Testis (tissue), 3 donors: ENCODE data around the gene NSUN2. TPM values are rescaled to one million over a fixed set of nuclear protein-coding genes. Genes with fewer than 3 reads are reported as not detected.

ENCODE experiments used
- DNase-seq: peaks from one replicate; pipeline ENCODE4 v3.0.0-alpha.2; 2019
- H3K27ac ChIP-seq, 2 donors: fragments of 200-600 bp; sonication (generic); one replicate each; pipeline ENCODE4 v1.5.1; 2019
- H3K27me3 ChIP-seq: fragments of 200-600 bp; sonication (generic); one replicate; pipeline ENCODE4 v1.5.1; 2019
- H3K36me3 ChIP-seq: fragments of 200-600 bp; sonication (generic); one replicate; pipeline ENCODE4 v1.5.1; 2017; ENCODE audit warnings: low read depth; ENCODE audit errors: missing control alignments
- H3K4me1 ChIP-seq: fragments of 200-600 bp; sonication (generic); one replicate; pipeline ENCODE4 v1.5.1; 2019
- H3K4me3 ChIP-seq, 2 donors: fragments of 200-600 bp; sonication (generic); one replicate each; pipeline ENCODE4 v1.5.1; 2017 to 2019
- H3K9me3 ChIP-seq: fragments of 200-600 bp; sonication (generic); one replicate; pipeline ENCODE4 v1.5.1; 2017
- POLR2A ChIP-seq: fragments of 450-650 bp; IDR thresholded peaks from one replicate; pipeline ENCODE4 v1.6.1; 2017; ENCODE audit warnings: antibody characterized with exemption, mild to moderate bottlenecking, moderate library complexity
- WGBS, 2 donors: methylation state at CpG; one replicate each; pipeline ENCODE4 v1.1.5; 2018; 5-methylcytosine and 5-hydroxymethylcytosine counted together
- intact Hi-C: fragments of 100-400 bp; cut with DNase I; formaldehyde crosslinking; loops from one replicate; pipeline ENCODE4 v1.15.1; 2023; ENCODE audit warnings: low total_unique reads
- polyA plus RNA-seq: library from polyadenylated mRNA; stranded (reverse); fragments of 350-450 nt; fragmentation: Illumina TruSeq; extraction: RNeasy Lipid Tissue Mini Kit (QIAGEN cat#74804); gene quantifications from one replicate; pipeline ENCODE4 v1.2.3, GENCODE V29; 2014; ENCODE audit warnings: low read depth, low replicate concordance; ENCODE audit not compliant: insufficient read depth
- total RNA-seq, 2 donors: library from RNA; depleted of rRNA; stranded (reverse); fragments of >200 nt; gene quantifications; one replicate each; pipeline ENCODE4 v1.2.3, GENCODE V29; 2016
- TF ChIP-seq, protein P1 (sequence below), 3 experiments: fragments of 450-650 bp in 2 of 3; fragments of 200-600 bp in 1 of 3; sonication (generic) in 1 of 3; IDR thresholded peaks; one replicate each; pipeline ENCODE4 v1.5.1; 2016 to 2019; ENCODE audit warnings: antibody characterized with exemption in 3 of 3, mild to moderate bottlenecking in 2 of 3, moderate library complexity in 1 of 3

Gene NSUN2
- total and polyA plus RNA-seq, 3 donors from 2014 or later = 51.6 to 80.1 (median 66.7) TPM

DNA sequence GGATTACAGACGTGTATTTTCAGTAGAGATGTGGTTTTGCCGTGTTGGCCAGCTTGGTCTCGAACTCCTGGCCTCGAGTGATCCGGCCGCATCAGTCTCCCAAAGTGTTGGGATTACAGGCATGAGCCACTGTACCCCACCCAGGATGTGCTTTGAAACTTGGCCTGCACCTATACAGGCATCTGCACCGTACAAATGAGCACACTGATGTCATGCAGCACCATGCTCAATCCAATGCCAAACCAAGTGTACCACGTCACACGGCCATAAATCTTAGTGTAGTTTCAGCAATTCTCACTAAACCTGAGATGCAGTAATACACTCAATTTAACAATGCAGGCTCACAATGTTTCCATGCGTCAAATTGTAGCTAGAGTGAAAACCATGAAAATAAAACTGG lies 6.3 kb downstream of the NSUN2 start:
- intact Hi-C loops = no loop called here
- Histone ChIP-seq H3K9me3 (no peaks in the 10 kb centered on the region), H3K36me3 (no peaks in the 10 kb centered on the region), H3K4me3 (no peak overlapping the region), H3K27ac (no peak overlapping the region), H3K4me1 (peaks cover 5% of the 10 kb centered on the region), H3K27me3 (no peaks in the 10 kb centered on the region)
- WGBS, 2 donors = 93 to 94% methylated on average over 8 to 10 of the region's 10 CpGs
- TF ChIP-seq, protein P1, sequence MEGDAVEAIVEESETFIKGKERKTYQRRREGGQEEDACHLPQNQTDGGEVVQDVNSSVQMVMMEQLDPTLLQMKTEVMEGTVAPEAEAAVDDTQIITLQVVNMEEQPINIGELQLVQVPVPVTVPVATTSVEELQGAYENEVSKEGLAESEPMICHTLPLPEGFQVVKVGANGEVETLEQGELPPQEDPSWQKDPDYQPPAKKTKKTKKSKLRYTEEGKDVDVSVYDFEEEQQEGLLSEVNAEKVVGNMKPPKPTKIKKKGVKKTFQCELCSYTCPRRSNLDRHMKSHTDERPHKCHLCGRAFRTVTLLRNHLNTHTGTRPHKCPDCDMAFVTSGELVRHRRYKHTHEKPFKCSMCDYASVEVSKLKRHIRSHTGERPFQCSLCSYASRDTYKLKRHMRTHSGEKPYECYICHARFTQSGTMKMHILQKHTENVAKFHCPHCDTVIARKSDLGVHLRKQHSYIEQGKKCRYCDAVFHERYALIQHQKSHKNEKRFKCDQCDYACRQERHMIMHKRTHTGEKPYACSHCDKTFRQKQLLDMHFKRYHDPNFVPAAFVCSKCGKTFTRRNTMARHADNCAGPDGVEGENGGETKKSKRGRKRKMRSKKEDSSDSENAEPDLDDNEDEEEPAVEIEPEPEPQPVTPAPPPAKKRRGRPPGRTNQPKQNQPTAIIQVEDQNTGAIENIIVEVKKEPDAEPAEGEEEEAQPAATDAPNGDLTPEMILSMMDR (IDR thresholded peaks at IDR 0.05) = no peak
- TF ChIP-seq POLR2A = no peak
- no peak for DNase-seq

DNA sequence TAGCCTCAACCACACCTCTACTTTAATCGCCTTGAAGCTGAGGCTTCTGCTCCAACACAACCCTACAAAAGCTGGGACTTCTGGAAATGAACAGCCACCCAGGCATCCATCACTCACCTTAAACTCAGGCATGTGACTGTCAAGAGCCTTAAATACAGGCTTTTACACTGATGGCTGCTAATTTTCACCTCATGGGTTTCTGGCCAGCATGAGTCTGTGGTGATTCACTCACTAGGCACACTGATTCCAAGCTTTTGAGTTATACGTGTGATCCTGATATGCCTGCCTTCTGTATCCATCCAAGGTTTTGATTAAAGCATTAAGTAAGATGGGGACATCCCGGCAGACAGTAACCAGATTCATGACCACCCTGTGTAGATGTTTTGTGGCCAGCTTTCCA lies 8.9 kb downstream of the NSUN2 start:
- H3K27ac ChIP-seq = no peak overlapping the region
- DNase-seq = no peak
- H3K4me3 ChIP-seq = no peak overlapping the region
- H3K27me3 ChIP-seq = no peaks in the 10 kb centered on the region
- no peaks in the 10 kb centered on the region for H3K36me3 ChIP-seq
- H3K4me1 ChIP-seq = no peaks in the 10 kb centered on the region
- no peak for TF ChIP-seq POLR2A
- TF ChIP-seq, protein P1 (IDR thresholded peaks at IDR 0.05) = no peak
- intact Hi-C loops = no loop called here
- H3K9me3 ChIP-seq = no peaks in the 10 kb centered on the region
- WGBS, 2 donors = 95 to 100% methylated on average over 1 to 3 of the region's 3 CpGs

DNA sequence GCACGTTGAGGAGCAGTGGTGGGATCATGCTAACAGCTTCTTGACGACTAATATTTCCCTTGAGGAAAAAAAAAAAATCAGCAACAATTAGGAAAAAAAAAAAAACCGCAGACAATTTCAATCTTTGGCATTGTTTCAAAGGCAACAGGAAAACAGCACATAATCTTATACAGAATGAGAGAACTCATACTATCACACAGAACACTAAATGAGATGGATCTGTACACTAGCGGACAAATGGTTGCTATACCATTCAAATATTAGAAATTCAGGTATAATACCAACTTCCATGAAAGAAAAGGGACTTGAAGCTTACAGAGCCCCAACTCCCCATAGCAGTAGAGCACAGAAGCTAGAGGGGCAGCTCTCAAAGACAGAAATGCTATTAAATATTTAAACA lies 9.6 kb downstream of the NSUN2 start:
- no peak for TF ChIP-seq POLR2A
- TF ChIP-seq, protein P1 (IDR thresholded peaks at IDR 0.05) = no peak
- Histone ChIP-seq H3K4me3 (no peak overlapping the region), H3K27me3 (no peaks in the 10 kb centered on the region), H3K9me3 (no peaks in the 10 kb centered on the region), H3K4me1 (no peaks in the 10 kb centered on the region), H3K36me3 (no peaks in the 10 kb centered on the region), H3K27ac (no peak overlapping the region)
- intact Hi-C loops = no loop called here
- 86 to 89% methylated on average over 4 of the region's 4 CpGs for WGBS, 2 donors
- DNase-seq = no peak

DNA sequence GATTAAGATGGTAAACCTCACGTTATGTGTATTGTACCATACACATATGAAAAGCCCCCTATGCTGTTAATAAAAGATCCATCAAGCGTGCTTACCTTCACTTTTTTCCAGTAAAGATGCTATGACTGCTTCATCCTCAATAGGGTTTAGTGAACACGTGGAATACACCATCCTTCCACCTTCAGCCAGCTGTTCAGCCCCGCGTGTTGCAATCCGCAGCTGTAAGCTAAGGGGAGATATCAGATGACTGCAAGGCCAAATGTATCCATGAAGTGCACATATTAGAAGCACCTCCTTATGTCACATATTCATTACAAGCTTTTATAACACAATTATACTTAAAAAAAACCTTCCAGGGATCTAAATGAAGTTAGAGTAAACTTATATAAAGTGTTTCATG lies 16.2 kb downstream of the NSUN2 start:
- H3K36me3 ChIP-seq = no peaks in the 10 kb centered on the region
- no peak for DNase-seq
- no peak overlapping the region for H3K4me3 ChIP-seq
- intact Hi-C loops = no loop called here
- H3K9me3 ChIP-seq = no peaks in the 10 kb centered on the region
- 85 to 90% methylated on average over 6 of the region's 6 CpGs for WGBS, 2 donors
- no peak overlapping the region for H3K27ac ChIP-seq
- no peak for TF ChIP-seq POLR2A
- TF ChIP-seq, protein P1 (IDR thresholded peaks at IDR 0.05) = no peak
- H3K27me3 ChIP-seq = no peaks in the 10 kb centered on the region
- H3K4me1 ChIP-seq = no peaks in the 10 kb centered on the region

DNA sequence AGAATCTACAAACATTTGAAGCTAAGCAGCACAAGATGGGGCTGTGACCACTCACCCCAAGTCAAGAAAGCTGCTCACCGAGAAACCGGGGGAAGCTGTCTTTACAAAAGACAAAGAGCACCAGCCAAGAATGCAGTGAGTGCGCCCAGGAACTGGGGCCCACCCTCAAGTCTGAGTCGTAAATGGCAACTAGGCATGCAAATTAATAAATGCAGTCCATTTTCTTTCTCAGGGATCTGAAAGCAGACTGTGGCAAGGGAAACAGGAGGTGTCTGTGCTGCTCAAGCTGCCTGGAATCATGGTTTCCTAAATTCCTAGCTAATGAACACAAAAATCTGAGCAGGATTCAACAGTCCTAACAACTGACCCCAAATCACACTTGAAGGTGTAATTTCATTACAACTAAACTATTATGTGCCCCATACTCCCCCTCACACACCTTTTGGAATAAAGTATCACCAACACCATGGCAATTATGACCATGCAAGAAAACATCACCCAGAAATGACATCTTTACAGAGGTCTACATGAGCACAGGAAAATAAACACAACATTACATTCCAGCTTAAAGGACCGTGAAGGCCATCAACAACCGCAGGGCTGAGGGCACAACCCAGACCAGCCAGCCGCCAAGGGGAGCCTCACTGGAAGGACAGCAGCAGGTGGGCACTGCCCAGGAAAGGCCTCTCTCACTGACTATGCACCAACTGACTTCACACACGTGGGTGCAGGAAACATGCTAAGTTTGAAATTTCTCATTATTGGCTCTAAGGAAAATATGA lies 17.6 kb downstream of the NSUN2 start:
- WGBS, 2 donors = 73 to 82% methylated on average over 8 of the region's 8 CpGs
- Histone ChIP-seq H3K4me3 (no peak overlapping the region), H3K27ac (no peak overlapping the region), H3K9me3 (no peaks in the 10 kb centered on the region), H3K27me3 (no peaks in the 10 kb centered on the region), H3K36me3 (no peaks in the 10 kb centered on the region), H3K4me1 (no peaks in the 10 kb centered on the region)
- no peak for TF ChIP-seq POLR2A
- TF ChIP-seq, protein P1 (IDR thresholded peaks at IDR 0.05) = no peak
- intact Hi-C loops = no loop called here
- DNase-seq = no peak
